ENCODE data around the gene CHMP4B.

Gene CHMP4B

GRCh38 chr20:33841436-33841799 lies 30.3 kb downstream of the CHMP4B start:
- Histone ChIP-seq H3K27ac (no peak overlapping the region), H3K27me3 (replicated peaks) (no peaks in the 10 kb centered on the region), H3K36me3 (replicated peaks) (no peaks in the 10 kb centered on the region), H3K4me3 (ENCODE audit: low read depth, low read length) (no peak overlapping the region)
- in situ Hi-C loops (cut with HindIII; ENCODE audit: low pct_ligation_motif_present, low sequenced_read_pairs), result no loop called here
- no peak for TF ChIP-seq CTCF (IDR thresholded peaks at IDR 0.05; ENCODE audit: low read depth, low read length, missing control alignments)
- DNase-seq, result no peak

GRCh38 chr20:33842346-33842745 lies 31.2 kb downstream of the CHMP4B start:
- Histone ChIP-seq H3K36me3 (replicated peaks) (no peaks in the 10 kb centered on the region), H3K27ac (no peak overlapping the region), H3K27me3 (replicated peaks) (no peaks in the 10 kb centered on the region), H3K4me3 (ENCODE audit: low read depth, low read length) (no peak overlapping the region)
- TF ChIP-seq CTCF (IDR thresholded peaks at IDR 0.05; ENCODE audit: low read depth, low read length, missing control alignments), result no peak
- in situ Hi-C loops (cut with HindIII; ENCODE audit: low pct_ligation_motif_present, low sequenced_read_pairs), result no loop called here
- no peak for DNase-seq

DNA sequence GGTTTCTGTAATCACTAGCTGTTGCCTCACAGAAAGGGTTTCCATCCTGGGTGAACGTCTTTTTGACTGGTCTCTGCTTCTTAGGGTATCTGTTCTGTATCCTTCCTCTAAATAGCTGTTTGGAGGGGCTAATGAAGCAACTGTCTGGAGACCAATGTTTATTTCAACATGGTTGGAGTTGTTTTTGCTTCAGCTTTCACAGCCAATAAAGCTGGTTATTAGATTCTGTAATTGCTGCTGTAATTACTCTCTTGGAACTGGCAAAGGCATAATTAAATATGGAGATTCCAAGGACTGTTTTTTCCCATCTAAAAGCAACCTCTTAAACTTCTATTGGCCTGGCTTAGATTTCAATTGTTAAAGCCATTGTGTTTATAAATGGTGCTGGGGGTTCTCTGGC lies 31.9 kb downstream of the CHMP4B start:
- H3K4me3 ChIP-seq (ENCODE audit: low read depth, low read length), result no peak overlapping the region
- no peak for DNase-seq
- no peaks in the 10 kb centered on the region for H3K27me3 ChIP-seq (replicated peaks)
- in situ Hi-C loops (cut with HindIII; ENCODE audit: low pct_ligation_motif_present, low sequenced_read_pairs), result no loop called here
- TF ChIP-seq CTCF (IDR thresholded peaks at IDR 0.05; ENCODE audit: low read depth, low read length, missing control alignments), result no peak
- no peaks in the 10 kb centered on the region for H3K36me3 ChIP-seq (replicated peaks)
- no peak overlapping the region for H3K27ac ChIP-seq

GRCh38 chr20:33843854-33844253 lies 32.7 kb downstream of the CHMP4B start:
- H3K27ac ChIP-seq, result peak overlapping the region; percentile 18

DNA sequence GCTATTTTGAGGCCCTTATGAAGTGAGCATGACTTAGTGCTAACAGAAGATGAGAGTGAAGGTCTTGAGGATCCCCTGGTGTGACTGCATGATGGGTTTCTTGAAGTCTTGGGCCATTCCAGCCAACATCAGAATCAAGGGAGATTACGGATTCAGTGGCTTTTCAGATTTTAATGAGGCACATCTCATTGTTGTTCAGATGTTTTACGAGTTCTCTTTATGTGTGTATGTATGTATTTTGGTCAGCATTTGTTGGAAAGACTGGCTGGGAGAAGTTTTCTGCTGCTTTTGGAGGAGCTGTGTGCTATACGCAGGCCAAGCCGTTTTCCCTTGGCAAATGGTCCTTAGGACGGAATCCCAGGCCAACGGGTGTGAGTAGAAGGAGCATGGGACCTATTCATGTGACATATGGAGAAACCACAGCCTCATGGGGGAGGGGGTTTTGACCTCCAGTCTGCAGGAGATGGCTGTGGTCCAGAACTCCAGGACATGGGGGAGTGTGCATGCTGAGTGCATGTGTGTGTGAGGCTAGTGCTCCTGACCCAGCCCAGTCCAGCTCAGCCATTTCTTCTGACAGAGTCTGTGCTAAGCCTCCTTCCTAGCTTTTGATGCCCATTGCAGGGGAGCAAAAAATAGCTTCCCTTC lies 35.3 kb downstream of the CHMP4B start:
- Histone ChIP-seq H3K27me3 (replicated peaks) (no peaks in the 10 kb centered on the region), H3K4me3 (ENCODE audit: low read depth, low read length) (no peak overlapping the region), H3K36me3 (replicated peaks) (peaks cover 12% of the 10 kb centered on the region), H3K27ac (peak overlapping the region; percentile 10)
- DNase-seq, result peak; percentile 48
- in situ Hi-C loops (cut with HindIII; ENCODE audit: low pct_ligation_motif_present, low sequenced_read_pairs), result no loop called here
- TF ChIP-seq CTCF (IDR thresholded peaks at IDR 0.05; ENCODE audit: low read depth, low read length, missing control alignments), result no peak

More at GRCh38 chr20:33843854-33844253, 32.7 kb downstream of the CHMP4B start:
- in situ Hi-C loops (cut with HindIII; ENCODE audit: low pct_ligation_motif_present, low sequenced_read_pairs), result no loop called here
- no peak for TF ChIP-seq CTCF (IDR thresholded peaks at IDR 0.05; ENCODE audit: low read depth, low read length, missing control alignments)
- no peaks in the 10 kb centered on the region for H3K27me3 ChIP-seq (replicated peaks)
- DNase-seq, result peak; percentile 12
- H3K4me3 ChIP-seq (ENCODE audit: low read depth, low read length), result no peak overlapping the region
- peaks cover 5% of the 10 kb centered on the region for H3K36me3 ChIP-seq (replicated peaks)

GRCh38 chr20:33847006-33847405 lies 35.9 kb downstream of the CHMP4B start:
- no peak for DNase-seq
- Histone ChIP-seq H3K27ac (no peak overlapping the region), H3K36me3 (replicated peaks) (peaks cover 18% of the 10 kb centered on the region), H3K27me3 (replicated peaks) (no peaks in the 10 kb centered on the region), H3K4me3 (ENCODE audit: low read depth, low read length) (no peak overlapping the region)
- in situ Hi-C loops (cut with HindIII; ENCODE audit: low pct_ligation_motif_present, low sequenced_read_pairs), result no loop called here
- TF ChIP-seq CTCF (IDR thresholded peaks at IDR 0.05; ENCODE audit: low read depth, low read length, missing control alignments), result no peak
